GM21576 (cell line): ENCODE measurements around the gene ETFB.
A peak's percentile ranks its signal among the peaks of the same experiment; 100 is the strongest.

ENCODE experiments used
- ATAC-seq: cut with Tn5 transposase; IDR thresholded peaks from one replicate; pipeline ENCODE4 v1.9.1; 2021; ENCODE audit warnings: mild to moderate bottlenecking, moderate library complexity; ENCODE audit not compliant: unreplicated experiment

ETFB gene

DNA sequence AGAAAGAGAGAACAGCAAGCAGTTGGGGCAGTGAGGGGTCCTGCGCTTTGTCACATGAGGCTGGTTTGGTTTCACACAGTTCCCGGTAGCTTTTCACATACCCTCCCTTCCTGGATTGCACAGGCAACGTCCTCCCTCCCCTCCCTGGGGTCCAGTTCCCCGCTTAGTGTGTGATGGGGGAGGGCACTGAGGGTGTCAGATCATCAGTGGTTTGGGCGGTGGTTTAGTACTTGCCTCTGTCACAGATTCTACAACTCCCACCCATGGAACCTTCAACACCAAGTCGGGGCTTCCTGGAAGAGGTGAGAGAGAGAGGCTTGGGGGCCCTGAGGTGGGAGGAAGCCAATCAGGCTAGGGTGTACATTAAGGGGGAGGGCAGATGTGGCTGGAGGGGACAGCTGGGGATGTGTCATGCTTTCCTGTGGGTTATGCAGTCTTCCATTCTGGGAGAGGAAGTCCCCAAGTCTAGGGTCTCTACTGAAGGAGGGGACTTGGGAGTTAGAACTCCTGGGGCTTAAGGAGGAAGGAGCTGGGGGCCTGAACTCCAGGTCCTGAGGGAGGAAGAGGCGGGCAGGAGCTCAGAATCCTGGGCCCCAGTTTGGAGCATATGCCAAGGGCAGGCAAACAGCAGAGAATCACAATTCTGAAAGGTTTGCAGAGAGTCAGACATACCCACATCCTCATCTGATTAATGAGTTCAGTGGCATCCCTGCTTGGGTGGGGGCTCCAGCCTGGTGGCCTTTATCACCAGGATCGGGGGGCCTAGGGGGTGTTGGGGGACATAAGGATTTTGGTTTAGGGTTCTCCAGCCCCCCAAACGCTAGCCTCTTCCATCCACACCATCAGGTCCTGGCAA, 6.7 kb upstream of the ETFB start, which contains the start of gene NKG7:
Gene NKG7 (minus strand): TSS at position 6 of the 856 bp plus-strand sequence. CDS start 119 bp downstream, outside the sequence.
- no peak for ATAC-seq

DNA sequence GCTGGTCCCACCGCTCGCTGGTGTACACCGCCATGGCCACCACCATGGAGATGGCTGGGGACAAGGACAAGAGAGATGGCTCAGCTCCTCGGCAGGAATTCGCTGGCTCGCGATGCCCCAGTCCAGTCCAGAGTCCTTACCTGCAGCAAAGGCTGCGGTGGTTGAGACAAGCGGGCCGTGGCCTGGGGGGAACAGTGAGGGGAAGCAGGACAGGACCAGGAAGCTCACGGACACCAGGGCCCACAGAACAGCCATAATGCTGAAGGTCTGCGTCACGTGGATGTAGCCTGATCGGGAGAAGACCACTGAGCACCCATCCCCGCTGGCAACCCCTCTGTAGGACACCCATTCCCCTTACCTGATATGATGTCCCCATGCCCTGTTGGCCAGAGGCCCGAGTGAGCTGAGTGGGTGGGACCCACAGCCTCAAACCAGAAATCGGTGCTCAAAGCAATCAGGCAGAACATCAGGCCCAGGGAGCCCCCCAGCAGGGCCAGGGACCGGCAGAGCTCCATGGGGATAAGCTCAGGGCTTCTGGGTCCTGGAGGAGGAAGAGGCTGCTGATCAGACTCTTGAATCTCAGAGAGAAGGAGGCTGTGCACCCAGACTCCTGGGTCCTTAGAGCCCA, 5.9 kb upstream of the ETFB start:
- ATAC-seq: no peak

DNA sequence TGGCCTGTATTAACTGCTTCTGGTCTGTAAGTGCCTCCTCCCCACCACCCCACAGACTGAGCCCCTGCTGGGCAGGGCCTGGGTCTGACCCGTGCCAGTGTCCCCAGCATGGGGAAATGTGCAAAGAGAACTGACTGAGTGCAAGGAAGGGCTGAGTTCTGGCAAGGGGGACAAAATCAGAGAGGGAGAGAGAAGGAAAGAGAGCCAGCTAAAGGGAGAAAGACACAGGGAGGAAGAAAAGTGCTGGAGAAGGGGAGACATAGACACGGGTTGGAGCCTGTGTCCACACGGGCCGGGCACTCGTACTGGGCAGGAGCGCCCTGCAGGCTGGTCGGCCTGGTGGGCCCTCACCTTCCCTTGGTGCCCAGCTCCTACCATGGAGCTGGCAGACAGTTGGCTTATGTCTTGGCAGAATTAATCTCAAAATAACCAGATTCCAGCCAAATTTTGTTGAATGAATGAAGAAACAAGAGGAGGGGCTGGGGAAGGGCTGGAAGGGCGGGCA, 5.0 kb upstream of the ETFB start:
- no peak for ATAC-seq

DNA sequence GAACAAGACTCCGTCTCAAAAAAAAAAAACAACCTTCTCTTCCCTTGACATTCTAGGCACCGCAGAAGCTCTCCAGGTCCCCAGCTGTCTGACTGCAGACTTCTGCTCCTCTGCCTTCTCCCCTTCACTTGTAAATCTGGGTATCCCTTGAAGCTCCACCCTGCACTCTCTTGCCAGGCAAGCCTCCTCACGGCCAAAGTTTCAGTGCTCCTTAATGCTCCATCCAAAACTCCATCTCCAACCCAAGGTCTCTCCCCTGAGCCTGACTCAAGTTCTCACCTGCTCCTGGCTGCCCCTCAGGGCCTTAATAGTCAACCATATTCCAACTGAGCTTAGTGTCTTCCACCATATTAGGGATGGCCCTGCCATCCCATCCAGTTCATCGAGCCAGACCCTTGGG, 4.0 kb upstream of the ETFB start:
- ATAC-seq: no peak

DNA sequence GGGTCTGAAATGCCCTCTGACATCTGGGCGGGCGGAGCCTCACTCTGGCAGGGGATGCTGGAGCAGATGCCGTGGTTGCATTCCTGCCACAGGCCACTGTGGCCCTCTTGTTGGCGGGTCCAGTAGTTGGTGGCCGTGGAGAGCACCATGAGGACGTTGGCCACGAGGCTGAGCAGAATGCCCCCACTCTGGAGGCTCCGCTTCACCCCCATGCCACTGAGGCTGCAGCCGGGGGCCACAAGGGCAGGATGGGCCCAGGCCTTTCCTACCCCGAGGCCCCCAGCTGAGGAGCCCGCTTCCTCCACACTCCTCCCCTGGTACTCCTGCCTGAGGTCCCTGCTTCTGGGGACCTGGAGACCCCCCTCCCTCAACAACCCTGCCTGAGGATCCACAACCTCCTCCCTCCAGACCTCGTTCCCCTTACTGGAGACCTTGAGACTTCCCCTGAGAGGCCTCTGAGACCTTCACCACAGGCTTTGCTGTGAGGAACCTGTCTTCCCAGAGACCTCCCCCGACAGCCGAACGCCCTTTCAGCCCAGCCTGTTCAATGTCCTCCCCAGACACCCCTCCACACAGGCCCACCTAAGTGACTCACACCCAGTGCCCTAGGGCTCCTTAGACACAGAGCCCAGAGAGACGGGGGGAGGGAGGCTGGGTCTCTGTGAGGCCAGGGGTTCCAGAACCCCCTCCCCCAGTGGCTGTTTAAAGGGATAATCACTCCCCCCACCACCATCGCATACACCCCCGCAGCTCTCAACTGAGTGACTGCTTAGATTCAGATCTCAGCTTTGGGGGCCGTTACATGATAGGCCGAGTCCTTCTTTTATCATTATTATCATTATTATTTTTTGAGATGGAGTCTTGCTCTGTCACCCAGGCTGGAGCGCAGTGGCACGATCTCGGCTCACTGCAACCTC, 2.4 kb upstream of the ETFB start, which contains the start of gene CLDND2:
Gene CLDND2 (minus strand): TSS at position 638 of the 917 bp plus-strand sequence. CDS start 426 bp downstream, at position 212.
- no peak for ATAC-seq

DNA sequence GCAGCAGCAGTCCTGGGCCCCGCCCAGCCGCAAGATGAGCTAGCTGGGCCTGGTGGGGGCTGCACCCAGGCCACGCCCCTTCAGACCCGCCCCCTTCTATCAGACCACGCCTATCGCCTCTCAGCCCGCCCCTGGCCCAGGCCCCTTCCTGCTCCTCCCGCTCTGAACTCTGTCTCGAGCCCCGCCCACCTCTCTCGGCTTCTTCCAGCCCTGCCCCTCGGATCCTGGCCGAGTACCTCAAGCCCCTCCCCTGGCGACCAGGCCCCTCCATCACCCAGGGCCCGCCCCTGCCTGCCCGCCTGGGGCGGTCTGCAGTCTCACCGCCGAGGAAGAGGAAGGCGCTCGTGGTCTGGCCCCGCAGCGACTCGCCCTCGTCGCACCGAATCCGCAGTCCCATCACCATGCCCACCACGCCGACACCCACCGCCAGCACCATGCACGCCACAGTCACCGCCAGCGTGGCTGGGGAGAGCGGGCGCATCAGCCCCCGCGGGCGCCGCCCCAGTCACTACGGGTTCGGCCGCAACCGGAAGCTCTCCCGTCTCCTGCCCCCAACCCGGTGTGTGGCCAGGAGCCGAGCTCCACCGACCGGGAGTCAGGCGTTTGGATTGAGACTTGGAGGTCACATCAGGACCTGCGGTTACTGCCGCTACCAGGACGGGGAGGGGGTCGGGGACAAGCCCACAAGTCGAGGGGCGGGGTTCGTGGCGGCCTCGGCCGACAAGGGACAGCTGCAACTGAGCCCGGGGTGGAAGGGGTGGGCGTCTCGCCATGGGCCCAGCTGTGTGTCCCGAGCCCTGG, 1.6 kb upstream of the ETFB start:
- peak; percentile 75 for ATAC-seq

DNA sequence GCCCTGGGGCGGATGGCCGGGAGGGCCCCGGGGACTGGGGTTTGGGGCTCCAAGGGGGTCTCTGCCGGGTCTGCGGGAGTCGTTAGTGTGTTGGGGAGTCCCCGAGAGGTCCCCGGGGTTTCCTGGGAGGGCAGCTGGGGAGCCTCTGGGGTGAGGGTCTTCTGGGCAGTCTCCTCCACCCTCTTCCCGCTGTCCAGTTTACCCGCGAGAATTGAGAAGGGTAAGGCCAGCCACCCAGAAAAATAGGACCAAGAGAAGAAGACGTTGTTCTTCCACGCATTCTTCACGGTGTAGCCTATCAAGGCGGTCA, 1.0 kb upstream of the ETFB start:
- peak; percentile 16 for ATAC-seq

DNA sequence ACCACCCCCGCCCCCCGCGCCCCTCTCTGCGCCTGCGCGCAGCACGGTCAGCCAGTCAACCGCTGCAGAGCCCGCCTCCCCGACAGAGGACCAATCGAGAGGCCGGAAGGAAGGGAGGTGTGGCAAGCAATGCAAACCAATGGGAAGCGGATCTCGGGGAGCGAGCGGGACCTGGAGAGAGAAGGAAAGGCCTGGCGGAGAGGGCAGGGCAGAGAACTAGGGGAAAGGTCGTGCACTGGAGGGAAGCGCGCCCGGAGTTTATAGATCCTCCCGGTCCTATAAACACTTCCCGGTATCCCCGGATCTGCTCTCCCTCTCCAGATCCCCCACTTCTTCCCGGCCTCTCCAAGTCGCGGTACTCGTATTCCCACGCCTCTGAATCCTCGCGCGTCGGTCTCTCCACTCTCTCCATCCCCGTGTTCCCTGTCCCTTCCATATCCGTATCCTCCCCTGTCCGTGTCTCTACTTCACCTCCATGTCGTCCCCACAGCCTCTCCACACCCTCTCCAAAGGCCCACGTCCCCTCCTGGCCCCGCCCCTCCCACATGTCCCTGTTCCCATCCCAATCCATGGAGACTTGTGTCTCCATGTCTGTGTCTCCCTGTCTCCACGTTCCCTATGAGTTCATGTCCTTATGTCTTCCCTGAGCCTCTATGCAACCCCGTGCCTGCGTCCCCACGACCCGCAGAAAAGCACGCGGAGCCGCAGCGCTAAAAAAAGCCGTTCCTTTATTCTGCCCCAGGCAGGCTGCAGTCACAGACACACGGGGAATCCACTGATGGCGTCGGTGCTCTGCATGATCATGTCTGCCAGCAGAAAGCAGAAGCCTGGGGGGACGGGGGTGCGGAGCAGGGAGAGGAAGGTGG, 434 bp upstream of the ETFB start:
- no peak for ATAC-seq

DNA sequence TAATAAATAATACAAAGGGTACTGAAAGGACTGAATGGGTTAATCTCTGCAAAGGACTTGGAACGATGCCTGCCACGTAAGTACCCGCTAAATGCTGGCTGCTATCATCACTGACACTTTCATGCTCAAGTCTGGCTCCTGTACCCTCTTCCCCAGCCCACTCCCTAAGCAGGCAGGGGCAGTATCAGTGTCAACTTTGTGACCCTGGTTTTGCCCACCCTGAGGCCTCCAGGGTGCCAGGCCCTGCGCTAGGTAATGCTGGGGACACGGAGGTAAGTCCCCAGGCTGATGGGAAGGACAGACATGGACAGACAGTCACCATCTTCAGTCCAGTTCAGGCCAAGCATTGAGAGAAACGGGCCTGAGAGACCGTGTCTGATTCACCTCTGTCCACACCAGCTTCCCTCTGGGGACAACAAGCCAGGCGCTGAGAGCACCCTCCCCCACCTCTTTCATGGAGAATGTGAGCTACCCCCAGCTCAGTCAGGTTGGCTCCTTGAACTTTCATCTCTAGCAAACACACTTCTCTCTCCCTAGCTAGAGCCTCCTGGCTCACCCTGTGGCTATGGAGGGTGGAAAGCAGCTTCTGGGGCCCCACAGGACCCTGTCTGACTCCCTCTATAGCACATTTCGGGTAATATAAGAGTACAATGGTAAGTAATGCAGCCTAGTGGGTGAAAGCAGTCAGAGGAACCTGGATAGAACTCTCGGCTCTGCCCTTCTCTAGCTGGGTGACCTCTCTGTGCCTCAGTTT, 800 bp downstream of the ETFB start:
- no peak for ATAC-seq

DNA sequence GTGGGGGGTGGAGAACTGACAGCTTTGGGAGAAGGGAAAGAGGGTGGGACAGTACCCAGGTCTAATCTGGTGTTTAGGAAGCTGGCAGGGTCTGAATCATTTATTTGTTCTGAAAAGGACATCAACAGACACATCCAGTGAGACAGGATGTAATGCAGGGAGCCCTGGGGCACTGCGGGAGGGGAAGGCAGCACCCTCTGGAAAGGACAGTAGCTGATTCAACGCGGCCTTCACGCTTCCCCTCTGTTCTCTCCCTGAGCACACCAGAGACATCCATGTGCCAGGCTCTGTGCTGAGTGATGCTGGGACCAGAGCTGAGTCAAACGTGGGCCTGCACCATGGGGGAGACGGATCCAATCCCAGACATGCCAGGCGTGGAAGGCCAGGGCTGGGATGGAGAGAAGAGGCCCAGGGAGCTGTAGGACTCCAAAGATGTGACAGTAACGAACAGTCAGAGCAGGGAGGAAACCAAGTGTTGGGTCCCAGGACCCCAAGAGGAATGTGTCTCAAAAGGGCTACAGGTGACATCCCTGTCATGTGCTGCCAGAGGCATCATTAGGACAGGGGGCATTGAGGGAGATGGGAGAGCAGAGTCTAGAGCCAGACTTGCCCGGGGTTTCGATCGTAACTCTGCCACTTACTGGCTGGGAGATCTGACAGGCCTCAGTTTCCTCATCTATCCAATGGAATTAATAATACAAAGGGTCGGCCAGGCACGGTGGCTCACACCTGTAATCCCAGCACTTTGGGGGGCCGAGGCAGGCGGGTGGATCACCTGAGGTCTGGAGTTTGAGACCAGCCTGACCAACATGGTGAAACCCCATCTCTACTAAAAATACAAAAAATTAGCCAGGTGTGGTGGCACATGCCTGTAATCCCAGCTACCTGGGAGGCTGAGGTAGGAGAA, 1.7 kb downstream of the ETFB start:
- ATAC-seq: no peak

DNA sequence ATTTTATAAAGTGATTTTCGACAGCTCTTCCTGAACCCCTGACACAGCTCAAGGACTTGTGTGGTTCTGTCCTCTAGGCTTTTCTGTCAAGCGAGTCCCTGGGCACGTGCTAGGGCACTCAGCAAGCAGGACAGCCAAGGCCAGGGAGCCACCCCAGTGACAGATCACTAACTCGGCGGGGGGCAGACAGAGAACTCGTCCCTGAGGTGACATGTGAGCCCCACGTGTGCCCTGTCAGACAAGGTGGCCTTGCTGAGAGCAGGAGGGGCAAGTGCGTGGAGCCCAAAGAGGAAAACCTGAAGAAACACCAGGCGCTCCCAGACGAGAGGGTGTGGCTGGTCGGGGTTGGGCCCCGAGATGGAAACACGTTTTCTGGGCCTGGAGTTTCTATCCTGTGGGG, 4.9 kb downstream of the ETFB start:
- no peak for ATAC-seq

DNA sequence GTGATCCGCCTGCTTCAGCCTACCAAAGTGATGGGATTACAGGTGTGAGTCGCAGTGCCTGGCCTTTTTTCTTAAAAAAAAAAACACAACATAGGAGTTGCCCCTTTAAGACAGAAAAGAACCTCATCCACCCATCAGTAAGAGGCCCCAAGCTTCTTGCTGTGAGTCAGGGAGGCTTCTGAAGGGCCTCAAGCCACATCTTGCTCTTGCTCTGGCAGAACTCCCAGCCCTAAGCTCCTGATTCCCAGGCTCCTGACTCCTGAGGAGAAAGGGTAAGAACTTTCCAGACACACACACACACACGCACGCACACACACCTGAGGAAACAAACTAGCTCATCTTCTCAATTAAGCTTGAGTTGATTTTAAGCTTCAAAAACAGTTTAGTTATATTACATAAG, 6.9 kb downstream of the ETFB start:
- no peak for ATAC-seq

DNA sequence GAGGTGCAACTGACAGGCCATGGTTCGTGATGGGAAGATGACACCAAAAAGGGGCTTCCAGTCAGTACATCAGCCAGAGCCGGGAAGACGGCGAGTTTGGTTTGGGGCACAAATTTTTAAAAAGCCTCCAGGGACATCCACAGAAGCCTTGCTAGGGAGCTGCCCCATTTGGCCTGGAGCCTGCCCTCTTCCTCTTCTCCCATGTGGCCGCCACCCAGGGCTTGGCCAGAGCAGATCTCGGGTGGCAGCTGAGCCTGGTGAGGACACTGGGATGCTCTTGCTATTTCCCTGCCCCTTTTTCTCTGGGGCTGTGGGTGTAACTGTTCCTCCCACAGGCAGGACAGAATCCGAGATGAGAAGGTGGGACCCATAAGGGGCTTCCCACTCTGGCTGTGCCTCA, 8.2 kb downstream of the ETFB start:
- no peak for ATAC-seq

DNA sequence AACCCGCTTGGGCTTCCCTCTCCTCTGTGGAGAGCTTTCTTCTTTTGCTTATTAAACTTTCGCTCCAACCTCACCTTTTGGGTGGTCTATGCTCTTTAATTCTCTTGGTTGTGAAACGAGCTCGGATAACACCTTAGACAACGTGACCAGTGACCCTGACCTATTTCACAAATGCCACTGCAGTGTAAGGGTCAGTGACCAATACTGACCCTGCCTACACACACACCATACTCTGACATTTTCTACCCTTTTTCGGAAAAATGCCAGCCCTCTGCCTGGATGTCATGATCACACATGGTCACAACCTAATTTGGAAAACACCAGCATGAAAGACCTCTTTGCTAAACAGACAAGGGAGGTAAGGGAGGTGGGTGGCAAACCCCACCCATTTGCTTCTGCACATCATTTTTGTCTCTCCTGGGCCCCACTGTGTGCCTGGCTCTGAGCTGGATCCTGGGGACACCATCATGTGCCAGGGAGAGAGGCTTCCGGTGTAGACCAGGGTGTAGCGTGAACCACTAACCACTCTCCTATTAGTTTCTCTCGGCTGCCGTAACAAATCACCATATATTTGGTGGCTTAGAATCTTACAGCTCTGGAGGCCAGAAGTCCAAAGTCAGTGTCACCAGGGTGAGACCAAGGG, 9.9 kb downstream of the ETFB start:
- no peak for ATAC-seq

DNA sequence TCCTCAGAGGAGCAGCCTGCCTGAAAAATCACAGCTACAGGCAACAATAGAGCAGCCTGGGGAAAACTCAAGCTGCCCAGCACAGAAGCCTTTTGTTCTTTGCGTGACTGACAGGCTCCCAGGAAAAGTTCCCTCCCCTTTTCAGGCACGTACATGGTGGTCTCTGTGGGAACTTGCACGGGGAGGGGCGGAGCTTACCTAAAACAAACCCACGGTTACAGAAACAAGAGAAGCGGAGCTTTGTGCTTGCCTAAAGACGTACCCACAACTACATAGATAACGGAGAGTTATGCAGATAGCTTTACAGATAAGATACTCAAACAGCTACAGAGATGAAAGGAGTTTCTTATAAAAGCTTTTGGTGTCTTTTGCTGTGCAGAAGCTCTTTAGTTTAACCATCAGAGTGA, 11.4 kb downstream of the ETFB start:
- ATAC-seq: no peak

DNA sequence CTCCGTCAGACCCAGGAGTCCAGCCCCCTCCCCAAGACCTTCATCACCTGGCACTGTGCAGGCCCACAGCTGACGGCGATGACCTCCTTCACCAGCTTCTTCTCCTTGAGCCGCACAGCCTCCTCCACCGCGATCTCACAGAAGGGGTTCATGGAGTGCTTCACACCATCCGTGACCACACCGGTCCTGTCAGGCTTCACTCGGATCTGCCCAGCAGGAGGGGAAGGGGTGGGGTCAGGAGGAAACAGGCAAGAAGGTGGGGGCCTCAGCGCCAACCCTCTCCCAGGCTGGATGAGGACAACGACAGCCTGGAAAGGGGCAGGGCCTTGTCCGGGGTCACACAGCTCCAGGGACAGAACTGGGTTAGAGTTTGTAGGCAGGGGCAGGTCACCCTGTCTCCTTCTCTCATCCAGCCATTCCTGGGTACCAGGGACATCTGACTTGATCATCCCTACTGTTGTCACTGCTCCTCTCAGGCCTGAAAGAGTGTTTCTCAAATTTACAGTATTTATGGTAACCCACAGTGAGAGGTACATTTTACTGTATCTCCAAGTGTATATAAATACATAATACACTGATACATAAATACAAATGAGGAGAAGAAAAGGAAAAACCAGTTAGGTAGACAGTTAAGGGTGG, 12.0 kb downstream of the ETFB start:
- no peak for ATAC-seq
